Astrocyte (in vitro differentiated cells and primary cell): ENCODE results near the gene NCBP1. TPM values are rescaled to one million over a fixed set of nuclear protein-coding genes. Genes with fewer than 3 reads are reported as not detected.

ENCODE experiments used
- DNase-seq: peaks from one replicate; pipeline ENCODE4 v3.0.0-alpha.2; 2010; ENCODE audit warnings: low read depth
- FAIRE-seq: peaks from 2 replicates; lab custom pipeline; 2011; peaks lifted over from hg19 to GRCh38; lab: Jason Lieb, UNC
- H2AFZ ChIP-seq: 2 replicates; pipeline ENCODE4 v1.6.0; 2012; ENCODE audit warnings: low read depth, low read length, inconsistent platforms
- H3K27ac ChIP-seq: 2 replicates; pipeline ENCODE4 v1.5.1; 2011; ENCODE audit warnings: low read depth, low read length, inconsistent platforms
- H3K27me3 ChIP-seq: 2 replicates; pipeline ENCODE4 v1.6.0; 2011; ENCODE audit warnings: low read length, inconsistent platforms; ENCODE audit not compliant: insufficient read depth
- H3K36me3 ChIP-seq: 2 replicates; pipeline ENCODE4 v1.5.1; 2011; ENCODE audit warnings: low read length, inconsistent platforms; ENCODE audit not compliant: insufficient read depth
- H3K4me1 ChIP-seq: 2 replicates; pipeline ENCODE4 v1.5.1; 2011; ENCODE audit warnings: low read length, inconsistent platforms; ENCODE audit not compliant: insufficient read depth
- H3K4me2 ChIP-seq: 2 replicates; pipeline ENCODE4 v1.6.0; 2012; ENCODE audit warnings: low read length, inconsistent platforms
- H3K4me3 ChIP-seq: 2 replicates; pipeline ENCODE4 v1.5.1; 2011; ENCODE audit warnings: low read depth, mild to moderate bottlenecking, low read length, inconsistent platforms; ENCODE audit not compliant: insufficient read depth
- H3K79me2 ChIP-seq: 2 replicates; pipeline ENCODE4 v1.6.0; 2012; ENCODE audit warnings: mild to moderate bottlenecking, low read length, inconsistent platforms; ENCODE audit not compliant: insufficient read depth
- H3K9ac ChIP-seq: 2 replicates; pipeline ENCODE4 v1.6.0; 2012; ENCODE audit warnings: mild to moderate bottlenecking, low read length, inconsistent platforms
- H3K9me3 ChIP-seq: 2 replicates; pipeline ENCODE4 v1.5.1; 2012; ENCODE audit warnings: low read depth, mild to moderate bottlenecking, low read length, inconsistent platforms; ENCODE audit not compliant: insufficient read depth
- H4K20me1 ChIP-seq: 2 replicates; pipeline ENCODE4 v1.6.0; 2012; ENCODE audit warnings: low read length, inconsistent platforms; ENCODE audit not compliant: insufficient read depth
- H3K27ac Mint-ChIP-seq: one replicate; pipeline ENCODE4 v1.8.0; 2021; ENCODE audit warnings: mild to moderate bottlenecking, mixed read lengths; ENCODE audit not compliant: unreplicated experiment
- H3K27me3 Mint-ChIP-seq: one replicate; pipeline ENCODE4 v1.8.0; 2021; ENCODE audit warnings: low read depth, mixed read lengths; ENCODE audit not compliant: unreplicated experiment
- H3K36me3 Mint-ChIP-seq: one replicate; pipeline ENCODE4 v1.8.0; 2021; ENCODE audit warnings: low read depth, mixed read lengths; ENCODE audit not compliant: unreplicated experiment
- H3K4me1 Mint-ChIP-seq: one replicate; pipeline ENCODE4 v1.8.0; 2021; ENCODE audit warnings: low read depth, mixed read lengths; ENCODE audit not compliant: unreplicated experiment
- H3K4me3 Mint-ChIP-seq: one replicate; pipeline ENCODE4 v1.8.0; 2021; ENCODE audit warnings: mild to moderate bottlenecking, moderate library complexity, mixed read lengths; ENCODE audit not compliant: unreplicated experiment
- H3K9me3 Mint-ChIP-seq: one replicate; pipeline ENCODE4 v1.8.0; 2021; ENCODE audit warnings: mild to moderate bottlenecking, mixed read lengths; ENCODE audit not compliant: unreplicated experiment
- CTCF ChIP-seq: IDR thresholded peaks from 2 replicates; pipeline ENCODE4 v1.5.1; 2011; ENCODE audit warnings: low read depth, mild to moderate bottlenecking, inconsistent platforms, low read length, moderate library complexity; ENCODE audit not compliant: insufficient read depth
- EZH2 ChIP-seq: IDR thresholded peaks from 2 replicates; pipeline ENCODE4 v1.6.1; 2012; ENCODE audit warnings: mild to moderate bottlenecking, low read length, inconsistent platforms; ENCODE audit not compliant: insufficient read depth
- total RNA-seq: library from RNA; stranded (reverse); gene quantifications from 2 replicates; pipeline ENCODE4 v1.2.1, GENCODE V29; 2021

Gene NCBP1
- total RNA-seq, 1 donor from 2014 or later: 43.0 TPM

GRCh38 chr9:97591535-97591934 is 42.1 kb upstream of the NCBP1 start:
- H3K27ac ChIP-seq: no peak overlapping the region
- Mint-ChIP-seq H3K9me3 (no peaks in the 10 kb centered on the region), H3K4me3 (no peak overlapping the region), H3K36me3 (no peaks in the 10 kb centered on the region), H3K27ac (no peak overlapping the region), H3K27me3 (peaks cover 11% of the 10 kb centered on the region), H3K4me1 (peaks cover 3% of the 10 kb centered on the region)
- H3K9ac ChIP-seq: no peak overlapping the region
- H4K20me1 ChIP-seq: no peaks in the 10 kb centered on the region
- no peak overlapping the region for H3K4me3 ChIP-seq
- H3K36me3 ChIP-seq: no peaks in the 10 kb centered on the region
- FAIRE-seq (no peak), DNase-seq (no peak)
- no peak for TF ChIP-seq CTCF
- no peak for TF ChIP-seq EZH2
- no peaks in the 10 kb centered on the region for H3K79me2 ChIP-seq
- peaks cover 2% of the 10 kb centered on the region for H3K27me3 ChIP-seq
- no peaks in the 10 kb centered on the region for H3K4me1 ChIP-seq
- no peak overlapping the region for H2AFZ ChIP-seq
- no peaks in the 10 kb centered on the region for H3K9me3 ChIP-seq
- no peak overlapping the region for H3K4me2 ChIP-seq

- Histone ChIP-seq H3K9ac (no peak overlapping the region), H3K9me3 (no peaks in the 10 kb centered on the region), H3K27me3 (peaks cover 2% of the 10 kb centered on the region), H4K20me1 (no peaks in the 10 kb centered on the region), H3K79me2 (no peaks in the 10 kb centered on the region), H3K4me3 (no peak overlapping the region), H3K4me2 (no peak overlapping the region), H3K27ac (no peak overlapping the region), H3K4me1 (no peaks in the 10 kb centered on the region), H3K36me3 (no peaks in the 10 kb centered on the region), H2AFZ (no peak overlapping the region)
- Mint-ChIP-seq H3K27ac (no peak overlapping the region), H3K27me3 (peaks cover 15% of the 10 kb centered on the region), H3K36me3 (no peaks in the 10 kb centered on the region), H3K4me3 (no peak overlapping the region), H3K9me3 (no peaks in the 10 kb centered on the region), H3K4me1 (peaks cover 3% of the 10 kb centered on the region)
- no peak for TF ChIP-seq CTCF
- no peak for TF ChIP-seq EZH2
- FAIRE-seq: no peak
- DNase-seq: no peak
Measured at GRCh38 chr9:97592126-97592525, 41.5 kb upstream of the NCBP1 start.

GRCh38 chr9:97593960-97594359 is 39.7 kb upstream of the NCBP1 start:
- Histone ChIP-seq H3K9me3 (no peaks in the 10 kb centered on the region), H3K4me2 (no peak overlapping the region), H3K4me3 (no peak overlapping the region), H3K27me3 (peaks cover 4% of the 10 kb centered on the region), H2AFZ (no peak overlapping the region), H3K36me3 (no peaks in the 10 kb centered on the region), H3K79me2 (no peaks in the 10 kb centered on the region), H4K20me1 (no peaks in the 10 kb centered on the region), H3K9ac (no peak overlapping the region), H3K27ac (no peak overlapping the region), H3K4me1 (no peaks in the 10 kb centered on the region)
- Mint-ChIP-seq H3K36me3 (no peaks in the 10 kb centered on the region), H3K4me3 (no peak overlapping the region), H3K27me3 (peaks cover 15% of the 10 kb centered on the region), H3K9me3 (no peaks in the 10 kb centered on the region), H3K27ac (no peak overlapping the region), H3K4me1 (peaks cover 3% of the 10 kb centered on the region)
- DNase-seq (no peak), FAIRE-seq (no peak)
- TF ChIP-seq CTCF: no peak
- TF ChIP-seq EZH2: no peak
